ENCODE results near the gene LRRFIP1. TPM values are rescaled to one million over a fixed set of nuclear protein-coding genes. Genes with fewer than 3 reads are reported as not detected.

The LRRFIP1 gene
- polyA plus RNA-seq, 1 donor from 2014 or later, result 96.3 TPM

GRCh38 chr2:237652181-237652580, 24.8 kb downstream of the LRRFIP1 start:
- no peak overlapping the region for H3K4me2 ChIP-seq (ENCODE audit: low read length)
- H3K79me2 ChIP-seq (replicated peaks; ENCODE audit: insufficient read depth, low read length), result no peaks in the 10 kb centered on the region
- H3K36me3 ChIP-seq (ENCODE audit: insufficient read depth, low read length), result peaks cover 4% of the 10 kb centered on the region
- no peaks in the 10 kb centered on the region for H3K9me2 ChIP-seq (ENCODE audit: insufficient read depth, low read length)
- no peak for TF ChIP-seq POLR2AphosphoS5 (IDR thresholded peaks at IDR 0.05)
- TF ChIP-seq MXI1 (conservative IDR thresholded peaks at IDR 0.05; ENCODE audit: poor library complexity, severe bottlenecking), result no peak
- TF ChIP-seq REST (IDR thresholded peaks at IDR 0.05; ENCODE audit: borderline replicate concordance), result no peak
- no peak for TF ChIP-seq EZH2 (IDR thresholded peaks at IDR 0.05; ENCODE audit: borderline replicate concordance, insufficient read depth, low read length, poor library complexity, severe bottlenecking)
- TF ChIP-seq TAF1 (IDR thresholded peaks at IDR 0.05; ENCODE audit: low read depth), result no peak
- TF ChIP-seq RAD21 (conservative IDR thresholded peaks at IDR 0.05), result no peak
- TF ChIP-seq EP300 (conservative IDR thresholded peaks at IDR 0.05; ENCODE audit: poor library complexity, severe bottlenecking), result no peak
- no peak for TF ChIP-seq SMC3 (conservative IDR thresholded peaks at IDR 0.05; ENCODE audit: poor library complexity)
- TF ChIP-seq, protein P1, sequence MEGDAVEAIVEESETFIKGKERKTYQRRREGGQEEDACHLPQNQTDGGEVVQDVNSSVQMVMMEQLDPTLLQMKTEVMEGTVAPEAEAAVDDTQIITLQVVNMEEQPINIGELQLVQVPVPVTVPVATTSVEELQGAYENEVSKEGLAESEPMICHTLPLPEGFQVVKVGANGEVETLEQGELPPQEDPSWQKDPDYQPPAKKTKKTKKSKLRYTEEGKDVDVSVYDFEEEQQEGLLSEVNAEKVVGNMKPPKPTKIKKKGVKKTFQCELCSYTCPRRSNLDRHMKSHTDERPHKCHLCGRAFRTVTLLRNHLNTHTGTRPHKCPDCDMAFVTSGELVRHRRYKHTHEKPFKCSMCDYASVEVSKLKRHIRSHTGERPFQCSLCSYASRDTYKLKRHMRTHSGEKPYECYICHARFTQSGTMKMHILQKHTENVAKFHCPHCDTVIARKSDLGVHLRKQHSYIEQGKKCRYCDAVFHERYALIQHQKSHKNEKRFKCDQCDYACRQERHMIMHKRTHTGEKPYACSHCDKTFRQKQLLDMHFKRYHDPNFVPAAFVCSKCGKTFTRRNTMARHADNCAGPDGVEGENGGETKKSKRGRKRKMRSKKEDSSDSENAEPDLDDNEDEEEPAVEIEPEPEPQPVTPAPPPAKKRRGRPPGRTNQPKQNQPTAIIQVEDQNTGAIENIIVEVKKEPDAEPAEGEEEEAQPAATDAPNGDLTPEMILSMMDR (IDR thresholded peaks at IDR 0.05; ENCODE audit: poor library complexity, severe bottlenecking), result no peak
- no peaks in the 10 kb centered on the region for H3K27me3 ChIP-seq (ENCODE audit: insufficient read depth, low read depth, low read length)
- no peak overlapping the region for H2AFZ ChIP-seq (ENCODE audit: low read depth, low read length)
- H3K9me3 ChIP-seq (ENCODE audit: low read length), result no peaks in the 10 kb centered on the region
- H3F3A ChIP-seq (ENCODE audit: insufficient read depth, low read length, poor library complexity, severe bottlenecking), result peaks cover 3% of the 10 kb centered on the region
- no peak overlapping the region for H3K4me3 ChIP-seq (ENCODE audit: low read length)
- H4K20me1 ChIP-seq (ENCODE audit: insufficient read depth), result no peaks in the 10 kb centered on the region
- H3K9ac ChIP-seq (ENCODE audit: low read length), result no peak overlapping the region
- no peak overlapping the region for H3K27ac ChIP-seq (ENCODE audit: low read length)

DNA sequence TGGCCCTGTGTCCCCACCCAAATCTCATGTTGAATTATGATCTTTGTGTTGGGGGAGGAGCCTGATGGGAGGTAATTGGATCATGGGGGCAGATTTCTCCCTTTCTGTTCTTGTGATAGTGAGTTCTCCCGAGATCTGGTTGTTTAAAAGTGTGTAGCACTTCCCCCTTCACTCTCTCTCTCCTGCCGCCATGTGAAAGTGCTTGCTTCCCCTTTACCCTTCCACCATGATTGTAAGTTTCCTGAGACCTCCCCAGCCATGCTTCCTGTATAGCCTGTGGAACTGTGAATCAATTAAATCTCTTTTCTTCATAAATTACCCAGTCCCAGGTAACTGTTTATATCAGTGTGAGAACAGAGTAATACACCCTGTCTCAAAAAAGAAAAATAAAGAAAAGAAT, 25.5 kb downstream of the LRRFIP1 start:
- Histone ChIP-seq H4K20me1 (ENCODE audit: insufficient read depth) (no peaks in the 10 kb centered on the region), H3K27ac (ENCODE audit: low read length) (no peak overlapping the region), H2AFZ (ENCODE audit: low read depth, low read length) (no peak overlapping the region), H3K9ac (ENCODE audit: low read length) (no peak overlapping the region), H3K79me2 (replicated peaks; ENCODE audit: insufficient read depth, low read length) (no peaks in the 10 kb centered on the region), H3K27me3 (ENCODE audit: insufficient read depth, low read depth, low read length) (no peaks in the 10 kb centered on the region), H3K36me3 (ENCODE audit: insufficient read depth, low read length) (peaks cover 4% of the 10 kb centered on the region), H3K9me2 (ENCODE audit: insufficient read depth, low read length) (no peaks in the 10 kb centered on the region), H3K9me3 (ENCODE audit: low read length) (no peaks in the 10 kb centered on the region), H3K4me2 (ENCODE audit: low read length) (no peak overlapping the region), H3K4me3 (ENCODE audit: low read length) (no peak overlapping the region), H3F3A (ENCODE audit: insufficient read depth, low read length, poor library complexity, severe bottlenecking) (peaks cover 3% of the 10 kb centered on the region)
- TF ChIP-seq REST (IDR thresholded peaks at IDR 0.05; ENCODE audit: borderline replicate concordance), result no peak
- TF ChIP-seq, protein P1 (IDR thresholded peaks at IDR 0.05; ENCODE audit: poor library complexity, severe bottlenecking), result no peak
- no peak for TF ChIP-seq SMC3 (conservative IDR thresholded peaks at IDR 0.05; ENCODE audit: poor library complexity)
- TF ChIP-seq EP300 (conservative IDR thresholded peaks at IDR 0.05; ENCODE audit: poor library complexity, severe bottlenecking), result no peak
- TF ChIP-seq RAD21 (conservative IDR thresholded peaks at IDR 0.05), result no peak
- TF ChIP-seq MXI1 (conservative IDR thresholded peaks at IDR 0.05; ENCODE audit: poor library complexity, severe bottlenecking), result no peak
- TF ChIP-seq EZH2 (IDR thresholded peaks at IDR 0.05; ENCODE audit: borderline replicate concordance, insufficient read depth, low read length, poor library complexity, severe bottlenecking), result no peak
- no peak for TF ChIP-seq POLR2AphosphoS5 (IDR thresholded peaks at IDR 0.05)
- TF ChIP-seq TAF1 (IDR thresholded peaks at IDR 0.05; ENCODE audit: low read depth), result no peak
